ENCODE measurements around the gene PRR5L.

Gene PRR5L

DNA sequence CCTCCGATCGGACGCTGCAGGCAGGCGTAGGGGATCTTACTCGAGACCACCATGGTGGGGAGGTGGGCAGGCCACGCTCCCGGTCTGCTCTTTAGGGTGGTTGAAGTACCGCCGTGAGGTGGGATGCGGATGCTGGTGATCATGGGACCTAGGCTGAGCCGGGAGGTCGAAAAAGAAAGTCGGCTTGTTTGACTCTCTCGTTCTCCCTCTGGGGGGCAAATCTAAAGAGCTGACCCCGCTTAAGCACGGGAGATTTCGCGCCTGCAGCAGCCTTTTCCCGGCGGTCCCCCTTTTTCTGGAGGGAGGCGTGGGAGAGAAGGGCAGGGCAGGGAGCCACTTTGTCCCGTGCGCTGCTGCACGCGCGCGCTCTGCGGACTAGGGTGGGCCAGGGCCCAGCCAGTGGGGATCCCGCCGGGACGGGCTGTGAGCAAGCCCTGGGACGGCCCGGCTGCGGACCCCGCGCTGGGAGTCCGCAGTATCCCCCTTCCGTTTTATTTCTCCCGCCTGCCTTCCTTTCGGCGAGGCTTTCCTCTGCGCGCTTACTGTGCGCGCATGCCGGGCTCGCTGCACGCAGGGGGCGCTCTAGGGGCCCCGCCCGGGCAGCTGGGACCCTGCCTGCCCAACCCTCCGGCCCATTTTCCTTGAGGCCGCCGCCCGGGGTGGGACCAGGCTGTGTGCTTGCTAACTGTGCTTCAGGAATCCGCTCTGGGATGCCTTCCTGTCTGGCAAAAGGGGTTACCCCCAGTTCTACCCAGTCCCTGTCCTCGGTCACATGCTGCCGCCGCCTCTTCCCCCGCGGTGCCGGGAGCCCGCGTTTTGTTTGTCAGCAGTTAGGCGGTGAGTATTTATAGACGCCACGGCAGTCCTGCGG, 81.0 kb downstream of the PRR5L start:
- peak in 1 of 3 experiments; percentile 27 for DNase-seq (ENCODE audit: low read depth in 3 of 3)

DNA sequence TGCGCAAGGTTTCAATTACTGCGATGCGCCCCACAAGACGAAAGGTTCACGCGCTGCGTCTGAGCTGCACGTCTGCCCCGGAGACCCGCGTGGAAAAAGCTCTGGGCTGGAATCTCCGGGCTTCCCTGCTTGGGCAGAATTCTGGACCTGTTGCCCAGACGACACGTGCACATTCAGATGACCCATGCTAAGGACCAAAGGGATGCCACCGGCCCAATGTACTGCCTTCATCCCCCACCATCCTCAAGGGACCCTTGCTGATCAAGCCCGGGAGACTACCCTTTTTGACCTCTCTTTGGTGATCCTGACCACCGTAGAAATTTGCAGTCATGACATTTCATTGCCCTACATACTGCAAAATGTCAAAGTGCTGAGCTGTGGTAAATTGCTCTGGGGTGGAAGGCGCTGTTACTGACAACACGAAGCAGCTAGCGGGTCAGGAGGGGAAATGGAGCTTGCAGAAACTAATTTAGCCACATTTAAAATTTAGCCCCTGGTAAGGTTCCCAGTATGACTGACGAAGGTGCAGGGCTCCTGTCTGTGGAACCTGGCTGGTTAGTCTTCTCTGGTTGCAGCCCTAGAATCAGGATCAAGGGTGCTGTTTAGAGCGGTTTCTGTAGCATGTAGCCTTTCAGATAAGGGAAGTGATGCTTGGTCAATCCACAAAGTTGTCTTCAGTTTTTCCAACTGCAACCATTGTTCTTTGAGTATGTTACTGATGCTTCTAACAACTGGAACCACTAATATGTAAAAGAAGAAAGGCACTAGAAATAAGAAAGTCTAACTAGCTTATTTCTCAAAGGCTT, 81.9 kb downstream of the PRR5L start:
- no peak for DNase-seq (ENCODE audit: low read depth in 3 of 3)

DNA sequence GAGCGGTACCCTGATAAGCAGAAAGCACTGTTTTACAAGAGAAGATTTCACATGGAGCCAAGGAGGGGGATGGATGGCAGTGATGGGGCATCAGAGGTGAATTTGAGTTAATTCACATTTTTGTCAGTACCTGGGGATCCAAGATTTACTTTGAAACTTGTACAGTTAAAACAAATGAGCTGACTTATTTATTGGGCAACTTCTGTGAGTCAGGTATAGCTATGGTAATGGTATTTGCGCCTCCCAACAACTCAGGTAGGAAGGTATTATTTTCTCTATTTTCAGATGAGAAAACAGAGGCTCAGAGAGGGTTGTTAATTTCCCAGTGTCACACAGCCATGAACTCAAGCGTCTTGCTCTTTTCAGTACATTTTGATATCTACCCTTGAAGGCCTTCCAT, 83.6 kb downstream of the PRR5L start:
- no peak for DNase-seq (ENCODE audit: low read depth in 3 of 3)

DNA sequence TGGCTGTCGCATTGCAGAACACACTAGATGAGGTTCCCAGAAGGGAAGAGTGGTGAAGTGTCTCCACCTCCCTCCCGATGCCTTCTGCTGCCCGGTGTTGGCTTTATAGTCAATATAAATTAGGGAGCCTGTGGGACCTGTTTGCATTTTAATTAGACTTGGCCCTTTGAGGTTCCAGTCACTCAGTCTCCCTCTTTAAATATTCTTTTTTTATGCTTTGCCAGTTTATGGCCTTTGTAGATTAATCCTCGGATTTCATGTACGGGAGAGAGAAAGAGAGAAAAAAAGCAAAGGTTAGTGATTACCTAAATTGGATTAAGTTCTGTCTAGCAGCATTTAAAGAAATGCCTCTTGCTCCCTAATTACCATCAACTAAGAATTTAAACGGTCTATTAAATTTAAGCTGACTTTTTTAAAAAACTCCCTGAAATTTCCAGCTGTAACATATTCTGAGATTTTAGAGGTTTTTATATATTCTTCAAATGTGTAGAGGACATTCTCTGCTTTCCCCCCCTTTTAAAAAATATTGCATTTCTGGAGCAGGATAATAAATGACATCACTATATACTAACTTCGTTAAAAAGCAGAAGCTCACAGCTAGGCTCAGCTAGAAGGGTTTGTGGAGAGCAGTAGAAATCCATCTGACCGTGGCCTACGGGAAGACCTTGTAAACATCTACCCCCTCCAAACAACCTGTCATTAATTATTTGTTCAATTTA, 84.4 kb downstream of the PRR5L start:
- DNase-seq (ENCODE audit: low read depth in 3 of 3): no peak

DNA sequence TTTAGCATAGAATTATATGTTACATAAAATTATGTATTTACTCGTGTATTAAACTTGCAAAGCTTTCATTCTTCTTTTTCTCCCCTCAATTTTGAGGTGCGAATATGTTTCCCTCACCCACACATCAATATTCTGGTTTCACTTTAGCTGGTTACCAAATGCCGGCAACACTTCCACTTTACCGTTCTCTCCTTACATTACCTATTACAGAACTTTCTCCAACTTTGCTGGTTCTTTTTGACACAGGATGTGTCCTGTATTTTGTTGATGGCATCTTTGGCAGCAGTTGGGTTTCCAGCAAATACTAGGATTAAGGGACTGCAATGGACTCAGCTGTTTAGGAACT, 84.9 kb downstream of the PRR5L start:
- DNase-seq (ENCODE audit: low read depth in 3 of 3): no peak

DNA sequence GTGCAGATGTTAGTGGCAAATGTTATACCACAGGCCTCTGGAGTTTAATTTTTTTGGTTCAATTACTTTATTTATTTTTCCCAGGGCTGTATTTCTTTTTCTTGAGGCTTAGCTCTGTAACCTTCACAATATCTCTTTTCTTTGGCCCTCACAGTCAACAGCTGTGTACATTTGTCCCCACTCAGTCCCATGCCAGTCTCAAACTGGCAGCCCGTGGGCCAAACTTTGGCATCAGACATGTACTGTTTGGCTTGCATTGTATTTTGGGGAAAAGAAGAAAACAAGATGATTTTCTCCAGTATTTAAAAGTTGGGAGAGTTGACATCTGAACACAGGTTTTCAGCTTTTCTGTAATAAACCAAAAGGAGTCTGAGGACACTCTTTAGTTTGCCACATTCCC, 87.1 kb downstream of the PRR5L start:
- no peak for DNase-seq (ENCODE audit: low read depth in 3 of 3)

DNA sequence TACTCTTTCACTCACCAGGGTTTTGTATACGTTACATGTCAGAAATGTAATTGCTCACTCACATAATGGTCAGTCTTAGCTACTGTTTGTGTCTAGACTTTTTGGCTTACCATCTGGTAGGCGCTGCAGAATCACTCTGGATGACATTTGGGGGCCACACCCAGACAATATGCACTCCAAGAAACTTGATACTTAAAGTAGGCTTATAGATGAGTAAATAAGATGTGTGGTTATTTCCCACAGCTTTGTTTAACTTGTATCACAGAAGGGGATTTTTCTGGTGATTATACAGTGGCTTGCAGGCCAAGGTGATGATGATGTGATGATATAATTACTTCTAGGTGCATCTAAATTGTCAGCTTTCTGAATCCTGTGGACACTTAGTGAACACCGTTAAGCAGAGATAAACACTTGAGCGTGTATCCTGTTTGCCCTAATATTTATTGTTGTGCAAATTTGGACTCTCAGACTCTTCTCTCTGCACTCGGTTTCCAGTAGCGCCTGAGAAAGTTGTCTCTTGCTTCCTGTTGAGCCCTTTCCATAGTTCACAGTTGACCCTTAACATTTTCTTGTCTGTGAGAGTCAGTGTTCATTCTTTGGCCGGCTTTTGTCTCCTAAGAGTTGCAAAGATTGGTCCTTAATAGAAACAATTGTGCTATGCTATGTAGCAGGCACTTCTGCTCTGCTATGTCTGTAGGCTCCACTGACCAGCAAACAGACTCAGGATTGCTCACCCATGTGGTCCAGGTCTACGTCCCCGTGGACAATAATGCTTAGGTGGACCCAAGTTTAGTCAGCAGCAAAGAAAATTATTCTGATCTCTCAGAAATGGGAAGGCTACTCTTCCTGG, 89.3 kb downstream of the PRR5L start:
- DNase-seq (ENCODE audit: low read depth in 3 of 3): no peak

DNA sequence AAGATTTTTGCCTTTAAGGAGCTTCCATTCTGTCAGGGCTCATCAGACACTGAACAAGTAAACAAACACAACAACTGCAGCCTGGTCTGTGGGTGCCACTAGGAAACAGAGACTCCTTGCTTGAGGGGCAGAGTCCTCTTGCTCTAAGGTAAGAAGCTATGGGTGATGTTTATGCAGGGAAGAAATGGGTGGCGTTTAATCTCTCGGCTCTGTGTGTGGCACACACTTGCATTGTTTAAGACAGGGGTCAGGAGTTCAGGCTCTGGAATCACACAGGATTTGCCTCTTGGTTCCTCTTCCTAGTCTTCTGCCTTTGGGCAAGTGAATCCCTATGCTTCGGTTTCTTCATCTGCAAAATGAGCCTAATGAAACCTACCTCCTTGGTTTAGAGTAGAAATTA, 90.3 kb downstream of the PRR5L start:
- DNase-seq (ENCODE audit: low read depth in 3 of 3): no peak

DNA sequence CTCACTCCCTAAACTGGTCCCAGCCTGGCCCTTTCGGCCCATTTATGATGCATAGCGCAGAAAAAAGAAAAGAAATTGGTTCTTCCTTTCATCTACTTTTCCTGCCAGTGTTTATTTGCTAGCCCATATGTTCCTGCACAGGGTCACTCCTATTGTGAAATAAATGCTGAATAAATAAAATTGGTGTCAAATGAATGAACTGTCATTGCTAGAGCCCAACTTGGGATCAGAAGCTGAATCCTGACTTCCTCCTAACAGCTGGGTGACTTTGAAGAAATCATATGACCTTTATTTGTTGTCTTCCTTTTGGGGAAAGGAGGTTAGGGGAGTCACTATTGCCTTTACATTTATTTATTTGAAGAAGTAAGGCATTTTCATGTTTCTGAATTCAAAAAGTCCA, 92.0 kb downstream of the PRR5L start:
- DNase-seq (ENCODE audit: low read depth in 3 of 3): no peak

DNA sequence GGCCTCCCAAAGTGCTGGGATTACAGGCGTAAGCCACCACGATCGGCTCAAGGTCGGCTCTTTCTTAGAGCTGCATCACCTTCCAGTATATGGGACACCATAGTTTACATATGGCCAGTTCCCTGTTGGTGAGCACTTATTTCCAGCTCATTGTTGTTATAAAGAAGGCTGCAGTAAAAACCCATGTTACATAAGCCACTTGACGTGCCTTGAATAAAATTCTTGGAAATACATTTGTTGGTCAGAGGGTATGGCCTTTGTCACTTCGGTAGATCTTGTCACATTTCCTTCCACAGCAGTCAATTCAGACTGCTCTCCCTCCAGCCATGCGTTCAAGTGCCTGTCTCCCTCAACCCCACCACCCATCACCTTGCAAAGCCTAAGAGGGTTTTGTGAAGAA, 92.9 kb downstream of the PRR5L start:
- DNase-seq (ENCODE audit: low read depth in 3 of 3): no peak

DNA sequence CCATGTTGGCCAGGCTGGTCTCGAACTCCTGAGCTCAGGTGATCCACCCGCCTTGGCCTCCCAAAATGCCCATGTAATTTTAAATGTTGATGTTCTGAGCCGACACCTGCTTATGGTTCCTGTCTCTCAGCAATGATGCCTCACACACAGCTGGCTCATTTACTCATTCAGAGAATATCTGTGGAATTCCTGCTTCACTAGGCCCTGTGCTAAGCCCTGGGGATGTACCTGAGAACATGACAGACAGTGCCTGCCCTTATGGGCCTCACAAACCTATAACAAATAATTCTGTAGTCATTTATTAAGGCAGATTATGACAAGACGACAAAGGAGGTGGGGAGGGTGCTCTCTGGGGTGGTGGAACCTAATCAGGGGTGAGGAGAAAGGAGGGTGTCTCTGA, 93.7 kb downstream of the PRR5L start:
- DNase-seq (ENCODE audit: low read depth in 3 of 3): no peak

DNA sequence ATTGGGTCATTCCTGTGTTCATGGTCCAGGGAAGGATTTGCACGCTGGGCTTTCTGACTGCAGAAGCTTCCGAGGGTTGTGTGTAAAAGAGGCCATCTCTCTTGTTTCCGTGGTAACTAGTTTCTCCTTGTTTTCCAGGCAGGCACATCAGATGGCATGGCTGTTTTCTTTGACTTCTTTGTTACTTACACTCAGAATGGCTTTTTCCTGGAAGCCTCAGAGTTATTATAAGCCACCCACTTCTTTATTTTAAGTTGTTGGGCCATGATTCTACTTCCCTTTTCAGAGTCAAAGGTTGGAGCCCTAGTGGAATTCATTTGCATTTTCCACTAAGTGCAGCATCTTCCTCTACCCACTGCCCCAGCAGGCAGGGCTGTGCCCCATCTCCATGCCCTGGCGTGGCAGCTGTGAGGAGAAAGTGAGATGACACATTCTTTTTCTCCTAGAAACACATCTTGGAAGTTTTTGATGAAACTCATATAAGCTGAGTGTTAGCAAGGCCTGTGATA, 94.9 kb downstream of the PRR5L start:
- no peak for DNase-seq (ENCODE audit: low read depth in 3 of 3)

DNA sequence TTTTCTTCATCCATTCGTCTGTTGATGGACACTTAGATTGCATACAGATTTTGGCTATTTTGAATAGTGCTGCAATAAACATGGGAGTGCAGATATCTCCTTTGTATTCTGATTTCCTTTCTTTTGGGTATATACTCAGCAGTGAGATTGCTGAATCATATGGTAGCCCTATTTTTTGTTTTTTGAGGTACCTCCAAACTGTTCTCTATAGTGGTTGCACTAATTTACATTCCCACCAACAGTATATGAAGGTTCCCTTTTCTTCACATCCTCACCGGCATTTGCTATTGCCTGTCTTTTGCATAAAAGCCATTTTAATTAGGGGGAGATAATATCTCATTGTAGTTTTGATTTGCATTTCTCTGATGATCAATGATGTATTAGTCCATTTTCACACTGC, 96.1 kb downstream of the PRR5L start:
- no peak for DNase-seq (ENCODE audit: low read depth in 3 of 3)

DNA sequence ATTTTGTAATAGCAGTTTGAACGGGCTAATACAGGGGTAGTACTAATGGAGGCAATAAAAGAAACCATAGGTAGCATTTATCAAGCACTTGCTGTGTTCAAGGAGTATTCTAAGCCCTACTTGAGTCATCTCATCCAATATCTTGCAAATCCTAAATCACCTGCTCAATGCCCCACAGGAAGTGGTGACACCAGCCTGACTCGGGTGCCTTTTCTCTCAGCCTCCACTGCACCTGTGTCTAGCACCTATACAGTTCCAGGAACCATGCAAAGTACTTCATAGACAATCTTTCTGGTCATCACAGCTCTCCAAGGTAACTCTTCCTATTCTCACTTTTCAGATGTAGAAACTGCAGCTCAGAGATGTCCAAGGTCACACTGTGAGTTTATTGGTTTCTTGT, 98.0 kb downstream of the PRR5L start:
- no peak for DNase-seq (ENCODE audit: low read depth in 3 of 3)

DNA sequence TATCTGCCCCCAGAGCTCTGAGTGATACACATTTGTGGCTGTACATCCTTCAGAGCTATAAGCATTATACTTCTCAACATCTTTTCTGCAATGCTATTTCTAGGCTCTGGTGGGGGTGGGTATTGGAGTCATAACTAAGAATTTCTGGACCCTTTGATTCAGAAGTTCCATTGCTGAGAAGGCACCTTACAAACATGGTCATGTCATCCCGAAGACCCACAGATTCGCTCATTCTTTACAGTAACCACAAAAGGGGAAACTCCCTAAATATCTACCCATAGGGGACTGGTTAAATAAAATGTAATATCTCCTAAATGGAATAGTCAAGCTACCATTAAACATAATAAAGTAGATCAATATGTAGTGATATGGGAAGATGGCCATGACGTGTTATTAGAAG, 98.8 kb downstream of the PRR5L start:
- DNase-seq (ENCODE audit: low read depth in 3 of 3): no peak

DNA sequence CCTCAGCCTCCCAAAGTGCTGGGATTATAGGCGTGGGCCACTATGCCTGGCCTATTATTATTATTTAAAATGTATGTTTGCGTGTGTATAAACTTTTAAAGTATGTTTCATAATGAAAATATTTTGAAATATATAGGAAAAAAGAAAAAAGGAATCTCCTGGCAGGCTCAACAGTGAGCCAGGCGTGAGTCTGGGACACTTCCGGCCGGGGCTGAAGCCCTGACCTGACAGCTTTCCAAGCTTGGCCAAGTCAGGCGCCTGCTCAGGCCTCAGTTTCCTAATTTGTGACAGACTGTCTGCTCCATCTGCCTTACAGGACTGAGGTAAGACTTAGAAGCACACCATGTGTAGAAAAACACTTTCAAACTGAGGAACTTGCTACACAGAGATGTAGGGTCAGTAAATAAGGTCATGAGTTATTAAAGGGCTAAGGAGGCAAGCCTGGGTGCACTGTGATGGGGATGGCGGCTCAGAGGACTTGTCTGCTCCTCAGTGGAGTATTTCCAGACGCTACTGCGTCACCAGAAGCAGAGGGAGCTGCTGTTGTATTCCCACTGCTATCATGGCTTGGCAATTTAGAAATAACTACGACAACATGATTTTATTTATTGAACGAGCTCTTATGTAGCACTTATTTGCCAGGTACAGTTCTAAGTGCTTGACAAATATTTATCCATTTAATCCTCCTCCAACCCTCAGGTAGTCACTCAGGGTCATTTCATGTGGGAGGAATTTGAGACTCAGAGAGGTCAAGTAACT, 100.1 kb downstream of the PRR5L start:
- DNase-seq (ENCODE audit: low read depth in 3 of 3): no peak

DNA sequence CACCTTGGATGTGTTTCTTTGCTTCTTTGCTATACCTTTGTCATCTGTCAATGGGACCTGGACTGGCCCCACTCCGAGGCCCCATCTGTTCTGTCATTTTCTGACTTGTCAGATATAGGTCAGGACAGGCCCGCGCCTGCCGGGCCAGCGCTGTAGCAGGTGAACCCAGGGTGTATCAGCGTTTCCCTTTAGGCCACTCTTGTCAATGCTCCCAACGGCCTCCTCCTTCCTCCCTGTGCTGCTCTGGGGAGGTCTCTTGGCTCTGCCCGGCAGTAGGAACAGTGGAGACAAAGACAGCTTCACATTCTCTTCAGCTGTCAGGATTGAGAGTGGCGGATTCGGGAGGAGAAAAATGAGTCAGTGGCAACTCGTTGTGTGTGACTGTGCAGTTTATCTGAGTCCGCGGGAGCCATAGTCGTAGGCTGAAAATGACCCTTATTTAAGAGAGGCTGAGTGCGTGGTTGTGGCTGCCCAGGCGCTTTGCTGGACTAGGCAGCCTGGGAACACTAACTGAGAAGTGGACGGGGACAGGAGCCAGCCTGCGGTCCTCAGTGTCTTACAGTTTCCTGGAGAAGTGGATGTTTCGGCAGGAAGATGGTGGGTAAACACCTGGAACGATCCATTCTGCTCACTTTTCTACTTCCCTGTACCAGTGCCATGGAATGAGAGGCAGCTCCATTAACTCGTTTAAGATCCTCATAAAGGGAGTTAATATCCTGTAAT, 102.3 kb downstream of the PRR5L start:
- DNase-seq (ENCODE audit: low read depth in 3 of 3): no peak

DNA sequence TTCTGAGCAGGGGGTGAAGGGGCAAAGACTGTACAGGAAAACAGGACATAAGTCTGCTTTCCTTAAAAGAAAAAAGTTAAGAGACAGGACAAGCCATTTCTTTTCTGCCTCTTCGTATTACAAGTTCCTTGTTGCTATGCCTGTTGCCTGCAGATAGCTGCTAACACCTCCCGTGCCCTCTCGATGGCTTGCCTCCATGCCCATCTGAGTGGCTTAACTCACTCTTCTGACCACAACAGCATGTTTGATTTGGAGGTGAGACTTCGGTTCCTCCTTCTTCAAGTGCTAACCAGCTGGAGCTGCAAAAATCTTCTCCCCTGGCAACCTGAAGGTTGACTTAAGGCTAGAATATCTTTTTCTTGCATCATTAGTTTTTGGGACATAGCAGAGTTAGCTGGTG, 103.1 kb downstream of the PRR5L start:
- DNase-seq (ENCODE audit: low read depth in 3 of 3): no peak

DNA sequence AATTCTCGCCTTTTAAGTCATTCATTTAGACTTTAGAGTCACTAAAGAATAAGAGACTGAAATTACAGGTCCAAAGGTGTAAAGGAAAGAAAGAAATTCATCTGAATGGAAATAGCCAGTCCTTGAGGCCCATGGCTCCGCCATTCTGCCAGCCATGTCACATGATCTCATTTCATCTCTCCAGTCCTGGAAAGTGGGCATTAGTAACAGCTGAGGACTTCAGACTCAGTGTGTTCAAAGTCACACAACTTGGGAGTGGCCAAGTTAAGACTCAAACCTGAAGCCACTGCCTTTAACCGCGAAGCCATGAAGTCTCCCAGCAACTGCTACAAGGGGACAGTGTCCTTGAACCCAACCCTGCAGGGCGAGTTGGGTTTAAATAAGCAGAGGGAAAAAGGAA, 103.7 kb downstream of the PRR5L start:
- no peak for DNase-seq (ENCODE audit: low read depth in 3 of 3)
